Upper lobe of left lung (tissue), 4 donors: ENCODE measurements around the gene APBB2.

ENCODE experiments used
- EP300 ChIP-seq, 4 donors: sonication (generic); formaldehyde crosslinking; IDR thresholded peaks; one replicate each; pipeline ENCODE4 v1.5.1; 2017; ENCODE audit warnings: antibody characterized with exemption in 4 of 4, control low read depth in 2 of 4
- POLR2A ChIP-seq, 4 donors: fragments of 450-650 bp; IDR thresholded peaks; one replicate each; pipeline ENCODE4 v1.5.1; 2016 to 2017; ENCODE audit warnings: antibody characterized with exemption in 4 of 4, mild to moderate bottlenecking in 2 of 4
- POLR2AphosphoS5 ChIP-seq, 2 donors: sonication (generic); formaldehyde crosslinking; IDR thresholded peaks; one replicate each; pipeline ENCODE4 v1.5.1; 2017; ENCODE audit warnings: antibody characterized with exemption in 2 of 2
- TF ChIP-seq, protein P1 (sequence below), 6 experiments: fragments of 450-650 bp in 4 of 6; fragments of 200-600 bp in 2 of 6; sonication (generic) in 2 of 6; IDR thresholded peaks; one replicate each; pipeline ENCODE4 v1.5.1; 2016 to 2019; ENCODE audit warnings: antibody characterized with exemption in 6 of 6

DNA sequence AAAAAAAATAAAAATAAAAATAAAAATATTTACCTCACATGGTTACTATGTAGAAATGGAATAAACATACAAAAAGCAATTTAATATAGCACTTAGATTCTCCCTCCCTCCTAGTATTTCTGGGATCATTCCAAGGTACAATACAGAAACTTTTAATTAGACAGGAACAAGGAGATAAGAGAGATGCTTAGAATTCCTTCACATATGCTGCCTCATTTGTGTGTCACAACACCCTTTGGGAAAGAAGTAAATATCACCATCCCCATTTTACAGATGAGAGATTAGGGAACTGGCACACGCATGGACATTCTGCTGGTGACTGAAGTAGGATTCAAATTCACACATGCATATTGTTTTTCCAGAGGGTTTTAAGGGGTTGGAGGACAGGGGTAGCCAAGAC lies 164.2 kb downstream of the APBB2 start:
- TF ChIP-seq EP300 (IDR thresholded peaks at IDR 0.05) (no peak), POLR2AphosphoS5 (IDR thresholded peaks at IDR 0.05) (no peak), POLR2A (IDR thresholded peaks at IDR 0.05) (no peak)
- TF ChIP-seq, protein P1, sequence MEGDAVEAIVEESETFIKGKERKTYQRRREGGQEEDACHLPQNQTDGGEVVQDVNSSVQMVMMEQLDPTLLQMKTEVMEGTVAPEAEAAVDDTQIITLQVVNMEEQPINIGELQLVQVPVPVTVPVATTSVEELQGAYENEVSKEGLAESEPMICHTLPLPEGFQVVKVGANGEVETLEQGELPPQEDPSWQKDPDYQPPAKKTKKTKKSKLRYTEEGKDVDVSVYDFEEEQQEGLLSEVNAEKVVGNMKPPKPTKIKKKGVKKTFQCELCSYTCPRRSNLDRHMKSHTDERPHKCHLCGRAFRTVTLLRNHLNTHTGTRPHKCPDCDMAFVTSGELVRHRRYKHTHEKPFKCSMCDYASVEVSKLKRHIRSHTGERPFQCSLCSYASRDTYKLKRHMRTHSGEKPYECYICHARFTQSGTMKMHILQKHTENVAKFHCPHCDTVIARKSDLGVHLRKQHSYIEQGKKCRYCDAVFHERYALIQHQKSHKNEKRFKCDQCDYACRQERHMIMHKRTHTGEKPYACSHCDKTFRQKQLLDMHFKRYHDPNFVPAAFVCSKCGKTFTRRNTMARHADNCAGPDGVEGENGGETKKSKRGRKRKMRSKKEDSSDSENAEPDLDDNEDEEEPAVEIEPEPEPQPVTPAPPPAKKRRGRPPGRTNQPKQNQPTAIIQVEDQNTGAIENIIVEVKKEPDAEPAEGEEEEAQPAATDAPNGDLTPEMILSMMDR (IDR thresholded peaks at IDR 0.05) = no peak
